T-helper 1 cell treated with Interleukin-12 subunit alpha and Interleukin-12 subunit beta and Interleukin-4 antibody, amounts not matched to agents 30 ng/mL and 1 ng/mL, for 36 hours (primary cell): ENCODE data around the gene RPS23. TPM values are rescaled to one million over a fixed set of nuclear protein-coding genes. Genes with fewer than 3 reads are reported as not detected.

Experiments
- intact Hi-C: fragments of 100-400 bp; cut with micrococcal nuclease; formaldehyde crosslinking; loops from one replicate; pipeline ENCODE4 v1.15.1; 2024
- total RNA-seq: library from RNA; stranded (reverse); gene quantifications from 2 replicates; pipeline ENCODE4 v1.2.3, GENCODE V29; 2022

The RPS23 gene
- total RNA-seq, 1 donor from 2014 or later, result 1,910 TPM

DNA sequence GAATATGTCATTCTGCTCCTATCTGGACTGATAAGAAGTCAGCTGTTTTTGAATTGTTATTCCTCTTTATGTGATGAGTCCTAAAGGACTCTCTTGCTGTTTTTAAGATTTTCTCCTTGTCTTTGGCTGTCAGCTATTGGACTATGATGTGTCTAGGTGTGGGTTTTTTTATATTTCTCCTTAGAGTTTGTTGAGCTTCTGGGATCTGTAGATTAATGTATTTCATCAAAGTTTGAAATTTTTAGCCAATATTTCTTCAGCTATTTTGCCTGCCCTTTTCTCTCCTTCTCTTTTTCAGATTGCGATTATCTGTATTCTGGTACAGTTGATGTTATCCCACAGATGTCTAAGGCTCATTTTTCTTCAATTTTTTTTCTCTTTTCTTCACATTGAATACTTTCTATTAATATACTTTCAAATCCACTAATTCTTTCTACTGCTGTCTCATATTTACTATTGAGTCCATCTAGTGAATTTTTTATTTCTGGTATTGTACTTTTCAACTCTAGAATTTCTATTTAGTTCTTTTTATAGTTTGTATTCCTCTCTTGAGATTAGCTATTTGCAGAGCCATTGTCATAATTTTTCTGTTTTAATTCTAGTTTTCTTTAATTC lies 31.1 kb downstream of the RPS23 start:
- intact Hi-C loops, result no loop called here

DNA sequence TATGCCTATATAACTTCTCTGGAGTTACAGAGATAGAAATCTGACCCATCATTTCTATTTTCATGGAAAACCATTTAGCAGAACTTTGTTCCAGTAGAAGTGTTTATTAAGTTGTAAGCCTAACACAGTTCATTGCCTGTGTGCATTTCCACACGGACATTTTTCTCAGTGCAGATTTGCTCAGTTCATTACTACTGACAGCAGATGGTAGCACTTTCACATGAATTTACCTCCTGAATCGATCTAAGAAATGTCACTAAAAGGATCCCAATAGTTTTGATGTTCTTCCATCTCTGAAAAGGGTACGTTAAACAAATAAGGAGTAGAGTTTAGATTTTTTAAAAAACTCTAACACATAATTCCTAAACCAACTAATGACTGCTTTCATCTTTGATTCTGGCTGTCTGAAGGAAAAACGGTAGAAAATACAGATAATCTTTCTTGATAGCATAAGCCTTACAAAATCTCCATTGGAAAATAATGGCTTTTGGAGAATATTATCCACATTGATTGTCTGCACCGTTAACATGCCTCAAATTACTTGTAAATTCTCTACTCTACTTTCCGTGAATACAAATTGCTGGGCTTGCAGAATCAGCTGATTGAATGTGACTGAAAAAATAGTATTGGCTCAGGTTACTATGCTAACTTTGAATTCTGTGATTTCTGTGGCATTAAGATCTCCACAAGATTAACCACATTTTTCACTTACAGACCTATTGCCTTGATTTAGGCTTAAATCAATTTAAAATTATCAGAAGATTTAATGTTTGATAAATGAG lies 33.1 kb downstream of the RPS23 start:
- intact Hi-C loops, result no loop called here

DNA sequence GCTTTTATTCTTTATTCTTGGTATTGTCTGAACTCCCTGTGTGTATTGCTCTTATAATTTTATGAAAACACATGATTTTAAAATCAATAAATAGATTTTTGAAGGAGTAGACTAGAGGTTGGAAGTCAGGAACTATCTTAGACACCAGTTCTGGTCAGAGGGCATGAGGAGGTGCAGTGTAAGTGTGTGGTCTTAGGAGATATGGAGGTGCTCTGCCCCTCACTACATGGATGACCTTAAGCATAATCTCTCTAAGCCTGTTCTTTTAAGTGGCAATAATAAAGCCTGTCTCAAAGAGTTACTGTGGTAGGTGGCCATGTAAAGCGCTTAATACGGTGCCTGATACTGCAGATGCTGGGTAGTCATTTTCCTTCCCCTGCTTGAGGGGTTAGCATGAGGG lies 34.0 kb downstream of the RPS23 start:
- intact Hi-C loops, result no loop called here

DNA sequence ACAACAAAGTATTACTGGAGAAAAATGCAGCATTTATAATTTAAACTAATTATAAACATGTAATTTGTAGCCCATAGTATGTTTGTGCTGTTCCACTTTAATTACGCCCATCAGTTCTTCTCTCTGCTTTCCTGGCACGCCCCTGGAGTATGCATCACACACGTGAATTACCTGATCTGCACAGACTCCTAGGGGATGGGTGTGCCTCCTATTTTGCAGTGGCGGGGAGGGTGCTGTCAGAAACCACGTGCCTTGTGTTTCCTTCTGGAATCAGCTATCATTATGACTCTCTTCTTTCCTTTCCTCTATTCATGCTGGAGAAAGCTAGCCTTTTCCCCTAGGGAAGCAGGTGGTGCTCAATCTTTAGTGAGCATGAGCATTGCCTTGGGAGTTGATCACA lies 43.3 kb downstream of the RPS23 start:
- intact Hi-C loops, result no loop called here

DNA sequence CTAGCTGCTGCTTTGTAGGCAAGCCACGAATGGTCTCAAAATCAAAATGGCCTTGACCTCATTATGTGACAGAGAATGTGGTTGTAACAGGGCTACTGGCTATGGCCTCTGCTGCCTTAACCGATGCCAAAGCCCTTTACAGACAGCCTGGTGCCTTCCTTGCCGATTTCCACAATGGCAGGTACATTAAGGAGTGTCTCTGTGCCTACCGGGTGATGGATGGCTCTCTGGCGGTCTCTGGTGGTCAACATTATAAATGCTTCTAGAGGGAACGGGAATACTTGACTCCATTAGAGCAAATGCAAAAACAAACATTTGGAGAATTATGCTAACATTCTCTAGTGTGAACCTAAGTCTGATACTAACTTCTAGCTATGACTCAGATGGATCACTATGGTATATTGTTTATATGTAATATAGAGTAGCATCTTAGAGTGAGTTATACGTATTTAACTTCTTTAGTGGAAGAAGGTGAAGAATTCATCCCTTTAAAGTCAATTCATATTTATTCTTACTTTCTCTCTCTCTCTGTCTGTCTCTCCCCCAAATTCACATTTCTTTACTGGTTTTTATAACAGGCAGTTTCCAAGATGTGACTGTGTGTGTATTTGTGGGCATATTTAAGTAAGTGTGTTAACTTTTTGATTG lies 52.5 kb downstream of the RPS23 start:
- intact Hi-C loops, result loop anchor here (1.0 to 2.0 kb wide), 10 partner anchors 51 to 1339 kb away; partner anchors contain the start of genes SSBP2 and ZCCHC9
